ENCODE results near the gene KDM4E. TPM values are rescaled to one million over a fixed set of nuclear protein-coding genes. Genes with fewer than 3 reads are reported as not detected.

KDM4E gene
- total and polyA plus RNA-seq, 2 experiments from 2014 or later: not detected

DNA sequence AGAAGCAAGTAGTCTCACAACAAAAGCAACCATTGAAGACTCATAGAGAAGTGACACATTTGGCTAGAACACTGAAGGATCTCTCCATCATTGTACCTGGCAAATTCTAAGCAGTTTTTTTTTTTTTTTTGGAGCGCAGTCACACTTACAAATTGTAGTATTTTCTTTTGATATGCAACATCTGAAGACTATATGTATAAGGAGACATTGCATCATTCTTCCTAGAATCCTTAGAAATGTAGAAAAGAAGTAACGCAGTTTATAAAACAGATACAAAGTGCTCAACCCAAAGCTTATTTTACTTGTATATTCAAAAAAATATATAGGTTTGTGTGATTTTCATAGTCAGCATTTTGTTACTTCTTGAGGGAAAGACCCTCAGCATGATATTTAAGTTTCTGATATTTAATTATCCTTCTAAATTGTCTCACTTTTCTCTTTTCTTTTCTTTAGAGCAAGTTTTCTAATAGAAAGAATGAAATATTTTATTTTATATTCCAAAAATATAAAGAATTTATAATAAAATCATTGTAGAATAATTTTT, 31.6 kb upstream of the KDM4E start:
- no peak overlapping the region for H2AFZ ChIP-seq
- no peaks in the 10 kb centered on the region for H4K20me1 ChIP-seq (ENCODE audit: insufficient read depth)
- DNase-seq: no peak
- H3F3A ChIP-seq (ENCODE audit: insufficient read depth): no peaks in the 10 kb centered on the region
- no peak overlapping the region for H3K9ac ChIP-seq
- H3K79me2 ChIP-seq (ENCODE audit: insufficient read depth): no peaks in the 10 kb centered on the region
- no peaks in the 10 kb centered on the region for H3K9me2 ChIP-seq (ENCODE audit: insufficient read depth)
- no peaks in the 10 kb centered on the region for H3K4me1 ChIP-seq (ENCODE audit: insufficient read depth)
- in situ Hi-C loops (cut with MboI): no loop called here
- no peak overlapping the region for H3K4me3 ChIP-seq
- H3K27ac ChIP-seq: no peak overlapping the region
- TF ChIP-seq EZH2 (IDR thresholded peaks at IDR 0.05; ENCODE audit: insufficient read depth, poor library complexity, severe bottlenecking) (no peak), EZH2phosphoT487 (IDR thresholded peaks at IDR 0.05; ENCODE audit: insufficient read depth, low read depth) (no peak)
- H3K4me2 ChIP-seq (ENCODE audit: unreplicated experiment): no peak overlapping the region
- no peaks in the 10 kb centered on the region for H3K9me3 ChIP-seq (ENCODE audit: low read depth)
- 89 to 92% methylated on average over 2 of the region's 2 CpGs for WGBS, 2 experiments (ENCODE audit: low coverage in 1 of 2, low lambda C conversion rate in 2 of 2, missing lambda C conversion rate in 2 of 2)
- no peaks in the 10 kb centered on the region for H3K36me3 ChIP-seq (ENCODE audit: low read depth)
- no peaks in the 10 kb centered on the region for H3K27me3 ChIP-seq (replicated peaks; ENCODE audit: insufficient read depth)

DNA sequence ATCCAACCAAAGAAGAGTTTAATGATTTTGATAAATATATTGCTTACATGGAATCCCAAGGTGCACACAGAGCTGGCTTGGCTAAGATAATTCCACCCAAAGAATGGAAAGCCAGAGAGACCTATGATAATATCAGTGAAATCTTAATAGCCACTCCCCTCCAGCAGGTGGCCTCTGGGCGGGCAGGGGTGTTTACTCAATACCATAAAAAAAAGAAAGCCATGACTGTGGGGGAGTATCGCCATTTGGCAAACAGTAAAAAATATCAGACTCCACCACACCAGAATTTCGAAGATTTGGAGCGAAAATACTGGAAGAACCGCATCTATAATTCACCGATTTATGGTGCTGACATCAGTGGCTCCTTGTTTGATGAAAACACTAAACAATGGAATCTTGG, 27.6 kb upstream of the KDM4E start:
- no peaks in the 10 kb centered on the region for H3K4me1 ChIP-seq (ENCODE audit: insufficient read depth)
- H3K27me3 ChIP-seq (replicated peaks; ENCODE audit: insufficient read depth): no peaks in the 10 kb centered on the region
- H3K9me3 ChIP-seq (ENCODE audit: low read depth): no peaks in the 10 kb centered on the region
- no peaks in the 10 kb centered on the region for H3F3A ChIP-seq (ENCODE audit: insufficient read depth)
- 93 to 94% methylated on average over 6 of the region's 6 CpGs for WGBS, 2 experiments (ENCODE audit: low coverage in 1 of 2, low lambda C conversion rate in 2 of 2, missing lambda C conversion rate in 2 of 2)
- no peak for TF ChIP-seq EZH2phosphoT487 (IDR thresholded peaks at IDR 0.05; ENCODE audit: insufficient read depth, low read depth)
- TF ChIP-seq EZH2 (IDR thresholded peaks at IDR 0.05; ENCODE audit: insufficient read depth, poor library complexity, severe bottlenecking): no peak
- no peaks in the 10 kb centered on the region for H3K9me2 ChIP-seq (ENCODE audit: insufficient read depth)
- H3K79me2 ChIP-seq (ENCODE audit: insufficient read depth): no peaks in the 10 kb centered on the region
- H3K27ac ChIP-seq: no peak overlapping the region
- H3K4me3 ChIP-seq: no peak overlapping the region
- in situ Hi-C loops (cut with MboI): no loop called here
- H4K20me1 ChIP-seq (ENCODE audit: insufficient read depth): no peaks in the 10 kb centered on the region
- no peak for DNase-seq
- H3K4me2 ChIP-seq (ENCODE audit: unreplicated experiment): no peak overlapping the region
- H3K9ac ChIP-seq: no peak overlapping the region
- no peaks in the 10 kb centered on the region for H3K36me3 ChIP-seq (ENCODE audit: low read depth)
- no peak overlapping the region for H2AFZ ChIP-seq

DNA sequence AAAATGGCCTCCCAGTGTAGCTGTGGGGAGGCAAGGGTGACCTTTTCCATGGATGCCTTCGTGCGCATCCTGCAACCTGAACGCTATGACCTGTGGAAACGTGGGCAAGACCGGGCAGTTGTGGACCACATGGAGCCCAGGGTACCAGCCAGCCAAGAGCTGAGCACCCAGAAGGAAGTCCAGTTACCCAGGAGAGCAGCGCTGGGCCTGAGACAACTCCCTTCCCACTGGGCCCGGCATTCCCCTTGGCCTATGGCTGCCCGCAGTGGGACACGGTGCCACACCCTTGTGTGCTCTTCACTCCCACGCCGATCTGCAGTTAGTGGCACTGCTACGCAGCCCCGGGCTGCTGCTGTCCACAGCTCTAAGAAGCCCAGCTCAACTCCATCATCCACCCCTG, 26.8 kb upstream of the KDM4E start:
- no peaks in the 10 kb centered on the region for H4K20me1 ChIP-seq (ENCODE audit: insufficient read depth)
- in situ Hi-C loops (cut with MboI): no loop called here
- no peaks in the 10 kb centered on the region for H3K9me2 ChIP-seq (ENCODE audit: insufficient read depth)
- no peak overlapping the region for H2AFZ ChIP-seq
- H3K4me2 ChIP-seq (ENCODE audit: unreplicated experiment): no peak overlapping the region
- H3K36me3 ChIP-seq (ENCODE audit: low read depth): no peaks in the 10 kb centered on the region
- H3K79me2 ChIP-seq (ENCODE audit: insufficient read depth): no peaks in the 10 kb centered on the region
- DNase-seq: no peak
- H3K27ac ChIP-seq: no peak overlapping the region
- H3K27me3 ChIP-seq (replicated peaks; ENCODE audit: insufficient read depth): no peaks in the 10 kb centered on the region
- 91 to 93% methylated on average over 12 to 13 of the region's 13 CpGs for WGBS, 2 experiments (ENCODE audit: low coverage in 1 of 2, low lambda C conversion rate in 2 of 2, missing lambda C conversion rate in 2 of 2)
- no peak overlapping the region for H3K4me3 ChIP-seq
- TF ChIP-seq EZH2 (IDR thresholded peaks at IDR 0.05; ENCODE audit: insufficient read depth, poor library complexity, severe bottlenecking) (no peak), EZH2phosphoT487 (IDR thresholded peaks at IDR 0.05; ENCODE audit: insufficient read depth, low read depth) (no peak)
- H3F3A ChIP-seq (ENCODE audit: insufficient read depth): no peaks in the 10 kb centered on the region
- H3K9ac ChIP-seq: no peak overlapping the region
- H3K9me3 ChIP-seq (ENCODE audit: low read depth): no peaks in the 10 kb centered on the region
- H3K4me1 ChIP-seq (ENCODE audit: insufficient read depth): no peaks in the 10 kb centered on the region

DNA sequence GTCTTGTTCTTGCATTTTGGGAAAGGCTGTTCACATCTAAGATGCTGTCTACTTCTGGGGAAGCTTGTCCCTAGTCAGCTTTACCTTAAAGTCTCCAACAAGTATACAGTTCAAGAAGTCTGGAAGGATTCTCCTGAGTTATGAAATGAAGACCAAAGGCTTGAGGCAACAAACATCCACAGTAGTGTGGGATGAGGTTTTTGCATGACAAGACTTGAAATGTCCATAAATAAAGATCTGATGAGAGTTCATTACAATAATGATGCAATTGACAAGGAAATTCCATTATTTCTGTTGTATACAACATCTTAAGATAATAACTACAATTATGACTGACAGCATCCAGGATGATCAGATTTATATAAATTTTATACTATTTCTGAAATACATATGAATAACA, 21.3 kb upstream of the KDM4E start:
- Histone ChIP-seq H2AFZ (no peak overlapping the region), H3K4me2 (ENCODE audit: unreplicated experiment) (no peak overlapping the region), H3K4me3 (no peak overlapping the region), H4K20me1 (ENCODE audit: insufficient read depth) (no peaks in the 10 kb centered on the region), H3K79me2 (ENCODE audit: insufficient read depth) (no peaks in the 10 kb centered on the region), H3K27me3 (replicated peaks; ENCODE audit: insufficient read depth) (peaks cover 24% of the 10 kb centered on the region), H3K9me3 (ENCODE audit: low read depth) (no peaks in the 10 kb centered on the region), H3K9me2 (ENCODE audit: insufficient read depth) (no peaks in the 10 kb centered on the region), H3K36me3 (ENCODE audit: low read depth) (no peaks in the 10 kb centered on the region), H3K9ac (no peak overlapping the region), H3F3A (ENCODE audit: insufficient read depth) (no peaks in the 10 kb centered on the region), H3K4me1 (ENCODE audit: insufficient read depth) (no peaks in the 10 kb centered on the region), H3K27ac (no peak overlapping the region)
- DNase-seq: no peak
- TF ChIP-seq EZH2phosphoT487 (IDR thresholded peaks at IDR 0.05; ENCODE audit: insufficient read depth, low read depth) (no peak), EZH2 (IDR thresholded peaks at IDR 0.05; ENCODE audit: insufficient read depth, poor library complexity, severe bottlenecking) (no peak)
- in situ Hi-C loops (cut with MboI): no loop called here

GRCh38 chr11:95005642-95006041, 19.4 kb upstream of the KDM4E start:
- H3F3A ChIP-seq (ENCODE audit: insufficient read depth): no peaks in the 10 kb centered on the region
- no peaks in the 10 kb centered on the region for H3K9me2 ChIP-seq (ENCODE audit: insufficient read depth)
- H3K9ac ChIP-seq: no peak overlapping the region
- H3K4me1 ChIP-seq (ENCODE audit: insufficient read depth): no peaks in the 10 kb centered on the region
- no peaks in the 10 kb centered on the region for H4K20me1 ChIP-seq (ENCODE audit: insufficient read depth)
- no peaks in the 10 kb centered on the region for H3K79me2 ChIP-seq (ENCODE audit: insufficient read depth)
- H3K4me3 ChIP-seq: no peak overlapping the region
- in situ Hi-C loops (cut with MboI): no loop called here
- H3K27ac ChIP-seq: no peak overlapping the region
- no peak for DNase-seq
- no peak overlapping the region for H2AFZ ChIP-seq
- no peak overlapping the region for H3K4me2 ChIP-seq (ENCODE audit: unreplicated experiment)
- H3K36me3 ChIP-seq (ENCODE audit: low read depth): no peaks in the 10 kb centered on the region
- no peak for TF ChIP-seq EZH2phosphoT487 (IDR thresholded peaks at IDR 0.05; ENCODE audit: insufficient read depth, low read depth)
- TF ChIP-seq EZH2 (IDR thresholded peaks at IDR 0.05; ENCODE audit: insufficient read depth, poor library complexity, severe bottlenecking): no peak
- peaks cover 32% of the 10 kb centered on the region for H3K27me3 ChIP-seq (replicated peaks; ENCODE audit: insufficient read depth)
- WGBS, 2 experiments (ENCODE audit: low coverage in 1 of 2, low lambda C conversion rate in 2 of 2, missing lambda C conversion rate in 2 of 2): 35 to 44% methylated on average over 1 of the region's 1 CpG
- no peaks in the 10 kb centered on the region for H3K9me3 ChIP-seq (ENCODE audit: low read depth)
